ENCODE measurements around the gene CAMK1G.

- TF ChIP-seq EZH2 (IDR thresholded peaks at IDR 0.05; ENCODE audit: insufficient read depth, poor library complexity, severe bottlenecking) (no peak), EZH2phosphoT487 (IDR thresholded peaks at IDR 0.05; ENCODE audit: insufficient read depth, low read depth) (no peak)
These were observed 13.9 kb upstream of the CAMK1G start for GRCh38 chr1:209569455-209570207.
